PC-3 (cell line): ENCODE data around the gene UBAP2L. TPM values are rescaled to one million over a fixed set of nuclear protein-coding genes. Genes with fewer than 3 reads are reported as not detected.

Experiments used
- ATAC-seq: fragments of 200-7000 bp; cut with Tn5 transposase; 2 replicates; pipeline ENCODE4 v1.9.1; 2020; ENCODE audit warnings: mild to moderate bottlenecking, moderate library complexity
- BruUV-seq: library from RNA; stranded (reverse); fragments of 400-500 nt; replicated peaks from 2 replicates; lab custom pipeline; 2021; lab: Mats Ljungman, UMichigan
- CTCF ChIA-PET: fragments of 300-600 bp; sonication (Branson Sonifier 250); formaldehyde crosslinking; loops from one replicate; lab custom pipeline; 2022; ENCODE audit warnings: antibody characterized with exemption; lab: Charles Lee
- POLR2A ChIA-PET: fragments of 300-600 bp; sonication (Branson Sonifier 250); formaldehyde crosslinking; loops from one replicate; lab custom pipeline; 2022; ENCODE audit warnings: antibody characterized with exemption; ENCODE audit not compliant: unreplicated experiment; lab: Charles Lee
- DNase-seq: peaks from one replicate; pipeline ENCODE4 v3.0.0-alpha.2; 2015
- H2AFZ ChIP-seq: fragments of 300-600 bp; sonication (generic); 2 replicates; pipeline ENCODE4 v1.6.0; 2016; ENCODE audit warnings: antibody characterized with exemption, low read length
- H3F3A ChIP-seq: fragments of 300-600 bp; sonication (generic); one replicate; pipeline ENCODE4 v1.6.0; 2017; ENCODE audit warnings: antibody characterized with exemption, low read length, control low read depth, mild to moderate bottlenecking; ENCODE audit not compliant: unreplicated experiment
- H3K27ac ChIP-seq: fragments of 300-600 bp; sonication (generic); 2 replicates; pipeline ENCODE4 v1.5.1; 2016; ENCODE audit warnings: mild to moderate bottlenecking, low read length
- H3K27me3 ChIP-seq: fragments of 300-600 bp; sonication (generic); 2 replicates; pipeline ENCODE4 v1.6.1; 2016; ENCODE audit warnings: low read length, mixed read lengths
- H3K36me3 ChIP-seq: fragments of 300-600 bp; sonication (generic); 2 replicates; pipeline ENCODE4 v1.6.1; 2016; ENCODE audit warnings: low read depth, mixed run types, low read length, mixed read lengths
- H3K4me1 ChIP-seq: fragments of 300-600 bp; sonication (generic); 2 replicates; pipeline ENCODE4 v1.5.1; 2016; ENCODE audit warnings: low read length; ENCODE audit not compliant: insufficient read depth
- H3K4me2 ChIP-seq: fragments of 300-600 bp; sonication (generic); 2 replicates; pipeline ENCODE4 v1.6.0; 2016; ENCODE audit warnings: low read length
- H3K4me3 ChIP-seq: fragments of 300-600 bp; sonication (generic); 2 replicates; pipeline ENCODE4 v1.5.1; 2016; ENCODE audit warnings: mild to moderate bottlenecking, low read length, mixed read lengths
- H3K79me2 ChIP-seq: fragments of 300-600 bp; sonication (generic); 2 replicates; pipeline ENCODE4 v1.6.1; 2017; ENCODE audit warnings: low read length, mixed read lengths
- H3K9ac ChIP-seq: fragments of 300-600 bp; sonication (generic); 2 replicates; pipeline ENCODE4 v1.6.0; 2016; ENCODE audit warnings: mild to moderate bottlenecking, low read length
- H3K9me2 ChIP-seq: fragments of 300-600 bp; sonication (generic); replicated peaks from 2 replicates; pipeline ENCODE4 v1.6.1; 2016; ENCODE audit warnings: mixed run types, low read length, mixed read lengths
- H3K9me3 ChIP-seq: fragments of 300-600 bp; sonication (generic); 2 replicates; pipeline ENCODE4 v1.6.1; 2016; ENCODE audit warnings: low read length, mixed read lengths
- H4K20me1 ChIP-seq: fragments of 300-600 bp; sonication (generic); 2 replicates; pipeline ENCODE4 v1.6.1; 2016; ENCODE audit warnings: low read length, mixed read lengths
- EZH2 ChIP-seq: fragments of 300-600 bp; sonication (generic); IDR thresholded peaks from one replicate; pipeline ENCODE4 v1.6.1; 2017; ENCODE audit warnings: antibody characterized with exemption, mild to moderate bottlenecking, low read length; ENCODE audit not compliant: unreplicated experiment
- EZH2phosphoT487 ChIP-seq: fragments of 300-600 bp; sonication (generic); IDR thresholded peaks from 2 replicates; pipeline ENCODE4 v1.6.1; 2018; ENCODE audit warnings: mild to moderate bottlenecking, antibody characterized with exemption, low read length, borderline replicate concordance
- intact Hi-C: fragments of 100-400 bp; cut with micrococcal nuclease; formaldehyde crosslinking; loops from 2 replicates; pipeline ENCODE4 v1.9.0; 2023
- total RNA-seq: library from RNA; depleted of rRNA; stranded (reverse); fragments of >200 nt; gene quantifications from 2 replicates; pipeline ENCODE4 v1.2.3, GENCODE V29; 2014
- TF ChIP-seq, protein P1 (sequence below): fragments of 300-600 bp; sonication (generic); conservative IDR thresholded peaks from 2 replicates; pipeline ENCODE4 v1.5.1; 2017; ENCODE audit warnings: antibody characterized with exemption, low read depth, mild to moderate bottlenecking, low read length

Gene UBAP2L
- total RNA-seq, 1 experiment from 2014 or later = 128 TPM

- H4K20me1 ChIP-seq = peaks cover 11% of the 10 kb centered on the region; the same call in 1 of the 2 replicates
- no TSS peak for BruUV-seq
Measured at GRCh38 chr1:154208677-154209388, 11.9 kb upstream of the UBAP2L start.

GRCh38 chr1:154212083-154212482 lies 8.7 kb upstream of the UBAP2L start:
- ChIA-PET CTCF (no interaction called here), POLR2A (no interaction called here)
- Histone ChIP-seq H3K9ac (no peak overlapping the region), H3K36me3 (peaks cover 45% of the 10 kb centered on the region), H3K27ac (no peak overlapping the region), H3K27me3 (no peaks in the 10 kb centered on the region), H3K79me2 (peaks cover 21% of the 10 kb centered on the region), H3K9me2 (no peaks in the 10 kb centered on the region), H3F3A (peaks cover 3% of the 10 kb centered on the region), H3K9me3 (no peaks in the 10 kb centered on the region), H3K4me3 (no peak overlapping the region), H2AFZ (no peak overlapping the region), H4K20me1 (peaks cover 11% of the 10 kb centered on the region; the same call in 1 of the 2 replicates), H3K4me2 (no peak overlapping the region), H3K4me1 (peaks cover 20% of the 10 kb centered on the region)
- ATAC-seq = no peak
- intact Hi-C loops = no loop called here
- DNase-seq = no peak
- TF ChIP-seq, protein P1, sequence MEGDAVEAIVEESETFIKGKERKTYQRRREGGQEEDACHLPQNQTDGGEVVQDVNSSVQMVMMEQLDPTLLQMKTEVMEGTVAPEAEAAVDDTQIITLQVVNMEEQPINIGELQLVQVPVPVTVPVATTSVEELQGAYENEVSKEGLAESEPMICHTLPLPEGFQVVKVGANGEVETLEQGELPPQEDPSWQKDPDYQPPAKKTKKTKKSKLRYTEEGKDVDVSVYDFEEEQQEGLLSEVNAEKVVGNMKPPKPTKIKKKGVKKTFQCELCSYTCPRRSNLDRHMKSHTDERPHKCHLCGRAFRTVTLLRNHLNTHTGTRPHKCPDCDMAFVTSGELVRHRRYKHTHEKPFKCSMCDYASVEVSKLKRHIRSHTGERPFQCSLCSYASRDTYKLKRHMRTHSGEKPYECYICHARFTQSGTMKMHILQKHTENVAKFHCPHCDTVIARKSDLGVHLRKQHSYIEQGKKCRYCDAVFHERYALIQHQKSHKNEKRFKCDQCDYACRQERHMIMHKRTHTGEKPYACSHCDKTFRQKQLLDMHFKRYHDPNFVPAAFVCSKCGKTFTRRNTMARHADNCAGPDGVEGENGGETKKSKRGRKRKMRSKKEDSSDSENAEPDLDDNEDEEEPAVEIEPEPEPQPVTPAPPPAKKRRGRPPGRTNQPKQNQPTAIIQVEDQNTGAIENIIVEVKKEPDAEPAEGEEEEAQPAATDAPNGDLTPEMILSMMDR = no peak
- no peak for TF ChIP-seq EZH2phosphoT487
- no peak for TF ChIP-seq EZH2
- no TSS peak for BruUV-seq

More at GRCh38 chr1:154208677-154209388, 11.9 kb upstream of the UBAP2L start:
- Histone ChIP-seq H3K27ac (no peak overlapping the region), H3K4me3 (no peak overlapping the region), H2AFZ (no peak overlapping the region), H3K79me2 (peaks cover 5% of the 10 kb centered on the region), H3K4me1 (peaks cover 14% of the 10 kb centered on the region), H3K27me3 (no peaks in the 10 kb centered on the region), H3K9ac (no peak overlapping the region), H3F3A (peaks cover 3% of the 10 kb centered on the region), H3K36me3 (peaks cover 58% of the 10 kb centered on the region), H3K9me3 (no peaks in the 10 kb centered on the region), H3K4me2 (no peak overlapping the region), H3K9me2 (no peaks in the 10 kb centered on the region)
- POLR2A ChIA-PET = no interaction called here
- DNase-seq (no peak), ATAC-seq (no peak)
- intact Hi-C loops = no loop called here
- TF ChIP-seq EZH2 (no peak), EZH2phosphoT487 (no peak)
- TF ChIP-seq, protein P1 = no peak
- CTCF ChIA-PET = no interaction called here

- H3K4me1 ChIP-seq = peaks cover 26% of the 10 kb centered on the region
- H3K4me2 ChIP-seq = peak overlapping the region; percentile 7
- no peaks in the 10 kb centered on the region for H3K9me2 ChIP-seq
- no peaks in the 10 kb centered on the region for H3K9me3 ChIP-seq
- intact Hi-C loops = no loop called here
- ChIA-PET CTCF (interaction anchor here (1.0 kb wide), 1 partner anchor 14 kb away, joined by 9 read pairs; no protein-coding TSS in a partner anchor), POLR2A (interaction anchor here (0.7 kb wide), 1 partner anchor 601 kb away, joined by 3 read pairs; the partner anchor contains the start of gene S100A16)
- H3K9ac ChIP-seq = no peak overlapping the region
- H3K27me3 ChIP-seq = no peaks in the 10 kb centered on the region
- peaks cover 33% of the 10 kb centered on the region for H3K79me2 ChIP-seq
- H4K20me1 ChIP-seq = peaks cover 11% of the 10 kb centered on the region; the same call in 1 of the 2 replicates
- DNase-seq = peak; percentile 94
- peaks cover 3% of the 10 kb centered on the region for H3F3A ChIP-seq
- BruUV-seq = no TSS peak
- TF ChIP-seq, protein P1 = no peak
- no peak for TF ChIP-seq EZH2
- peak overlapping the region; percentile 45 for H3K27ac ChIP-seq
- ATAC-seq = peak; percentile 98
- H2AFZ ChIP-seq = no peak overlapping the region
- H3K36me3 ChIP-seq = peaks cover 47% of the 10 kb centered on the region
- no peak overlapping the region for H3K4me3 ChIP-seq
Measured at GRCh38 chr1:154213274-154213673, 7.5 kb upstream of the UBAP2L start.
